Measurements from ENCODE around the gene NINJ2.

DNA sequence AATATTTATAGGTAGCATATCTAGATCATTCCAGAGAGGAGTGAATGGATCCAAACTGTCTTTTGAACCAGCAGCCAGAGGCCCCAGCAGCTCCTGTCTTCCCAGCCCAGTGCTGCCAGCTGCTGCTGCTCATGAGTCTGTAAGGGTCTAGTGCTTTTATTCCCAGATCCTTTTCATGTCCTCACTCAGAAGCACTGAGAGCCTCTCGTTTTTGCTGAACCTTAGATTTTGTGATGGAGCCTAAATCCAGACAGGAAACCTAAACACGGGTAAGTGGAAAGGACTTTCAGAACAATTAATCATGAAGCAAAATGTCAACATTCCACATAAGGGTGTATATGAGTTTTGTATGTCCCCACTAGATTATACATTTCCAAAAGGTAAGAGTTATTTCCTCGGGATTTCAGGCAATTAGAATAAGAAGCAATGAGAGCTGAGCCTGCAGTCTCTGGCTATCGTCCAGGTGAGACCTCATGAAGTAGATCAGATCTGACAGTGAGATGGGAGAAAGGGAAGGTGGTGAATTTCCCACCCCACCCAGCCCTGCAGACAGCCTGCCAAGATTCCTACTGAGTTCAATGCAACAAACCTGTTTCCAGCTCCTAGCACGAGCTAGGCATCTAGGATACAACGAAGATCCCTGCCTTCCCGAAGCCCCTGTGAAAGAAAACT, 84.4 kb downstream of the NINJ2 start:
- TF ChIP-seq GATA3 (IDR thresholded peaks at IDR 0.05; ENCODE audit: low read depth, low read length) = no peak
- TF ChIP-seq GATA2 (IDR thresholded peaks at IDR 0.05; ENCODE audit: low read depth, low read length) = no peak

Data from SH-SY5Y (cell line).